DMS153 treated with DMSO at 0.1 percent for 48 hours (cell line): ENCODE measurements around the gene FANCG.
A peak's percentile ranks its signal among the peaks of the same experiment; 100 is the strongest.

ENCODE experiments used
- DNase-seq: peaks from one replicate; lab custom pipeline; 2025; ENCODE audit not compliant: unreplicated experiment; lab: John Stamatoyannopoulos, UW

Gene FANCG

DNA sequence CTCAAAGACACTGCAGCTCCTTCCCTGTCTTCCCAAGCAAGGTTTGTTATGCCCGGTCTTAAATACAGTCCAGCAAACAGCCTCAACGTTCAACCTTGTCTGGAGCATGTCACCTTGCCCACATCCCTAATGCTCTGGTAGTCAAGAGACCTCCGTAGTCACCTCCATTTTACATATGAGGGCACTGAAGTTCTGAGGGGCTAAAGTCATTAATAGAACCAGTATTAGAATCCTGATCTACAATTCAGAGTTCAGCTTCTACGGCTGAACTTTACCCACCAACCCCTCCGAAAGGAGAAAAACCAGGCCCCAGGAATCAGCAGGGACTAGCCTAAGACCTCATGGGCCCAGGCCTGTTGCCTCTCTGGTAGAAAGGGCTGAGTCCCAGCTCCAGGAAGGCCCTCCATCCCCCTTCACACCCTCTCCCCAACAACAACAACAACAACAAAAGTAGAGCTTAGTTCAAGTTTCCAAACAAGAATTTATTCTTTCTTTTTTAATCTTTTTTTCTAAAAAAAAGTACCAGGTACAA, 24.0 kb upstream of the FANCG start:
- DNase-seq, result no peak

DNA sequence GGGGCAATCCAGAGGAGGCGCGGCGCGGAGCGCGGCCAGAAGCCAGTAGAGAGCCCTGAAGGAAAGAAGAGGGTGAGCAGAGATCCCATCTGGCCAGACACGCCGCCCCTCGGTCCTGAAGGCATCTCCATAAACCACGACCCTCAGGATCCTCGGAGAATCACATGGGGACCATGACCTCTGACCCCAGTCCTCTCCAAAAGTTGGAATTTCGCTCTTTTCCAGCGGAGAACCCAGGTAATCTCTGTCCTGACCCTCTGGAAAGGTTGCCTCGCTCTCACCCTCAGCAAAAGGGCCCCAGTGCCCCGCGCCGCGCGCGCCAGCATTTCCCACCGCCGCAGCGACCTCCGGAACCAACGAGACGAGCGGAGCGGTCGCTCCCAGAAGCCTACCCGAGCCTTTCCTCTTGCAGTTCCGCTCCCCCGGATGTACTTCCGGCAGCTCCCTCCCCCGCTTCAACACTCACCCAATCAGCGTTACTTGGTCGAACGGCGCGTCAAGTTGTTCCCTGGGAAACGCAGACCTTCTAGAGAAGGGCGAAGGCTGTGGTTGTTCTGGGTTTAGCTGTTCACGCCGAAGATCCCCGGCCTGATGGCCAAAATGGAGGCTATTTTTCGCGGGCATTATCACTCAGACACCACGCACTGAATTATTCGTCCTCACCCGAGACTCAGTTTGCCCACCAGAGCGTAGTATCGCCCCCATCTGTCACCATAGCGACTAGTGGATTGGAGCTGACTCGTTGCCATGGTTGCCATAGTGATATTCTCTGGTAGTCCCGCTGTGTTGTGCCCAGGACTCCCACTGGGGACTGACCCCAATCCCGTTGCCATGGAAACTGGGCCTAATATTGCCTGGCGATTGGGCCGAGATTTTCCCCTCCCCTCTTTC, 23.3 kb upstream of the FANCG start, which contains the start of gene STOML2:
TSS of gene STOML2 (minus strand) at position 363 of the 891 bp plus-strand sequence. CDS start at position 326, 37 bp downstream.
- peak; percentile 88 for DNase-seq

DNA sequence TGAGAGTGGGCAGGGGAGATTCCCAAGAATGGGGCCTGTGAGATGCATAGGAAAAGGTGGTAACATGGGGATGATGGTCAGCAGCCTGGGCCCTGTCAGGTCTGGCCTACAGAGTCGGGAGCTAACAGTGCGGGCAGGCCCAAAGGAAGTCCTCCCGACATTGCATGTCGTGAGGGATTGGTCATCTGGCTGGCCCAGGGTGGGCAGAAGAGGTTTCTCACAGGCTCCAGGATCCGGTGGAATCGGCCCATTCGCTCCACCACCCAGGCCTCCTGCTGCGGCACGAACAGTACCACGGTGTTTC, 22.7 kb upstream of the FANCG start:
- DNase-seq, result no peak

GRCh38 chr9:35097573-35097972, 17.8 kb upstream of the FANCG start:
- no peak for DNase-seq

GRCh38 chr9:35096035-35096849, 16.5 kb upstream of the FANCG start, which contains the start of gene PIGO:
Gene PIGO, minus strand, starts transcription at chr9:35096591. Its CDS starts 1,026 bp downstream, at chr9:35095565.
- peak; percentile 82 for DNase-seq

DNA sequence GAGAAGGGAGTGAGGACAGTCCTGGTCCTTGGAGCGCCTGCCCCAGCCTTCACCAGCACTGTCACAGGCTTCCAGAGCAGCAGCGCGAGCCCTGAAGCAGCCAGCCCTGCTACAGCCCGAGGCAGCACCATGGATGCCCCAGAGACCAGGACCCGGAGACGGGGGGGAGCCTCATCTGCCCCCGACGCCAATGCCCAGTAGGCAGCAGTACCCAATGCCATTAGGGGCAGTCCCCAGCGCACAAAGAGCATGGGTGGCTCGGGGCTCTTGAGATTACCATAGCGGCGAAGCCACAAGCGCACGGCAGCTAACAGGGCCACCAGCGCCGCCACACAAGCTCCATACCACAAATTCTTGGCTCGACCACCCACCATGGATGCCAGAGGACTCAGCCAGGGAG, 11.8 kb upstream of the FANCG start:
- no peak for DNase-seq

DNA sequence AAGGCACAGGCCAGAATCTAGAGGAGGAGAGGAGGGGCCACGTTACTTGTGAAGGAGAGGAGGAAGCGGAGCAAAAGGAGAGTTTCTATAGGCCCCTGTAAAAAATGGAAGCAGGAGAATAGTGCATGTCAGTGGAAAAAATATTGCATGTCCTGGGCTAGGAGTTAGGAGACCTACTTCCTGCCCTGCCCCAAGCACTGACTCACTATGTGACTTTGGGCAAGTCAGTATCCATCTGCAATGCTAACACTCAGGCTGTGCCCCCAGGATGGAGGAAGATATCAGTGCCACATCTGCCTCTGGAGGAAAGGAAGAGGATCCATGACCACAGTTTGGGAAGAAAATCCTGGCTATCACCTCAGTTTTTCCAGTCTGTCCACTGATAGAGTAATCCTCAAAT, 9.7 kb upstream of the FANCG start:
- DNase-seq, result no peak

DNA sequence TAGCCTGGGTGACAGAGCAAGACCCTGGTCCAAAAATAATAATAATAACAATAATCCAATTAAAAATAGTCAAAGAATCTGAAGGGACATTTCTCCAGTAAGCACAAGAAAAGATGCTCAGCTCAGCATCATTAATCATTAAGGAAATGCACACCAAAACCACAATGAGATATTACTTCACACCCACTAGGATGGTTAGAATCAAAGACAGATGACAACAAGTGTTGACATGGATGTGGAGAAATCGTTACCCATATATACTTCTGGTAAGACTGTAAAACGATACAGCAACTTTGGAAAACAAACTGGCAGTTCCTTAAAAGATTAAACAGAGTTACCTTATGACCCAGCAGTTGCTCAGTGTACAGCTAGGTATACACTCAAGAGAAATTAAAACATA, 5.3 kb upstream of the FANCG start:
- no peak for DNase-seq

- DNase-seq, result no peak
Observed at GRCh38 chr9:35079041-35079425, 709 bp downstream of the FANCG start.

DNA sequence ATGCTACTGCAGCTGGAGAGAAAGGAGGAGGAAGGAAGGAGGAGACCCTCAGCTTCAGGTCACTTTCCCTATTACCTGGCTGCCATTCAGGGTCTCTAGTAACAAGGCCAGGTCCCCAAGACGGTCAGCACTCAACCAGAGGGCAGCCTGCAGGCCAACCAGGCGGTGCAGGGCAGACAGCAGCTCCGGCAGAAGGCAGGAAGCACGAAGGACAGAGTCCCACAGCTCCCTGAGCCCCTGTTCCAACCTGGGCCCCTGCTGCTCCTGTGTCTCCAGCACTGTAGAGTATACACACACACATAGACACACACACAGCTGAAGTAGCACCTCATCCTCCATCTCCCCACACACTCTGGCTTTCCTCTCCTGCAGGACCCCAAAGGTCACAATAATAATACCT, 1.7 kb downstream of the FANCG start:
- no peak for DNase-seq

DNA sequence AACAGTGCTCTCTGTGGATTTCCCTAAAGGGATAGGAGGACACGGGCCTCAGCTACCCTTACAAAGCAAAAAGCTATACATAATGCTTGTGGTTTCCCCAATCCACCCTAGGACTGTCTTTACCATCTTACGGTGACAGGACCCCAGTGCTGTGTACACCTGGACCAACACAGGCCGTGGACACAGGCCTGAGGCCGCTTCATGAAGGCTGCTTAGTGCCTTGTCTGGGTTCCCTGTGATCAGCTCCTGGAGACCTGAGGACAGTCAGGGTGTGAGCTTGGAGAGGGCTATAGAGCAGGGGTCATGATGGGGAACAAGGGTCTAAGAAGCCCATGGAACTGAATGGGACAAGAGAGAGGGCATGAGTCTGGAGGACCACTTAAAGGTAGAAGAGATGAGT, 2.9 kb downstream of the FANCG start:
- no peak for DNase-seq

- DNase-seq, result no peak
Observed at GRCh38 chr9:35075358-35075757, 4.4 kb downstream of the FANCG start.

GRCh38 chr9:35074791-35075190, 5.0 kb downstream of the FANCG start:
- no peak for DNase-seq

- DNase-seq, result no peak
Observed at GRCh38 chr9:35074141-35074540, 5.6 kb downstream of the FANCG start.

DNA sequence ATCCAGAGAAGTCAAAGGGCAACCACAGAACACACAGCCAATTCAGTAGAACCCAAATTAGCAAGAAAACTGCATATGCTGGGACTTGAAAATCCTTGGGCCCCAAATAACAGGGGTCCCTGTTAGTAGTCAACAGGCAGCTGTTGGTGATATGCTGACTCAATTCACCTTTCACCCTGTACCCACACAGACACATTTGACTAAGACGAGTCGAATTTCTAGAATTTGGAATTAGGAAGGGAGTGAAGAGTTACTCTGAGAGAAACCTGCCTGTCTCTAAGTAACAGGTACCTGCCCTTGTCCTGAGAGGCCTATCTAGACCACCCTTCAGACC, 6.5 kb downstream of the FANCG start:
- no peak for DNase-seq

- DNase-seq, result peak; percentile 97
Observed at GRCh38 chr9:35072461-35073278, 7.1 kb downstream of the FANCG start, which contains the start of gene VCP. Gene VCP, minus strand, starts transcription at chr9:35072625. Its CDS starts 272 bp downstream, at chr9:35072353.

DNA sequence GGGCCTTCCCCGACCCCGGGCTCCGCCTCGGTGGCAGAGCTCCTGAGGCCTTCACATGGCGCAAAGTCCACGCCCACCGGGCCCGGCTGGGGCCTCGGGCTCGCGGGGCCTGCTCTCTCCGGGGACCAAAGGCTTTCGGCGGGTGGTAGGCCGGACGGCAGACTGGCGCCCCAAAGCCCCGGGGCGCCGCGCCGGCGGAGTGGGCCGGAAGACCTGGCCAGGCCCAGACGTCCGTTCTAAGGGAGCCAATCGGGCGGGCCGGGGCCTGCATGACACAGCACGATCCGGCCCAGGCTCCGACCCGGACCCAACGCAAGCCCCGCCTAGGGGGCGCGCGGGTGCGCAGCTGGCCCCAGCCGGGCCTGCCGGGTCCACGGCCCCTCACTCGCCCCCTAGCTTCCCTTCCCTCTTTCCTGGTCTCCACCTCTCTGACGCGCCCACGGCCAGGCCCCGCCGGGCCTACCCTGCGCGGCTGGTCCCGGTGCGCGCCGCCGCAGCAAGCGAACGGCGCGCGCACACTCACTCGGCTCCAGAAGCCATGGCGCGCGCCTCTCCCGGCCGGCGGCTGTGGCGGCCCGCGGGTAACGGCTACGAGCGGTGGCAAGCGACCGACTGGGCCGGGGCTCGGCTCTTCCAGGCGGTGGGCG, 7.8 kb downstream of the FANCG start:
- DNase-seq, result peak; percentile 18

- no peak for DNase-seq
Observed at GRCh38 chr9:35070823-35071813, 8.6 kb downstream of the FANCG start.

- no peak for DNase-seq
Observed at GRCh38 chr9:35069020-35069419, 10.7 kb downstream of the FANCG start.
